Stimulated activated CD4-positive, alpha-beta T cell treated with anti-CD3 and anti-CD28 coated beads, Interleukin-1b, Interleukin-23, amount 100 ng/mL, for 1 hour (primary cell): ENCODE measurements around the gene ZNF516.

Experiments
- DNase-seq, 2 donors: peaks; one replicate each; pipeline ENCODE4 v3.0.0-alpha.2; 2020; ENCODE audit warnings: low read depth in 2 of 2

The ZNF516 gene

DNA sequence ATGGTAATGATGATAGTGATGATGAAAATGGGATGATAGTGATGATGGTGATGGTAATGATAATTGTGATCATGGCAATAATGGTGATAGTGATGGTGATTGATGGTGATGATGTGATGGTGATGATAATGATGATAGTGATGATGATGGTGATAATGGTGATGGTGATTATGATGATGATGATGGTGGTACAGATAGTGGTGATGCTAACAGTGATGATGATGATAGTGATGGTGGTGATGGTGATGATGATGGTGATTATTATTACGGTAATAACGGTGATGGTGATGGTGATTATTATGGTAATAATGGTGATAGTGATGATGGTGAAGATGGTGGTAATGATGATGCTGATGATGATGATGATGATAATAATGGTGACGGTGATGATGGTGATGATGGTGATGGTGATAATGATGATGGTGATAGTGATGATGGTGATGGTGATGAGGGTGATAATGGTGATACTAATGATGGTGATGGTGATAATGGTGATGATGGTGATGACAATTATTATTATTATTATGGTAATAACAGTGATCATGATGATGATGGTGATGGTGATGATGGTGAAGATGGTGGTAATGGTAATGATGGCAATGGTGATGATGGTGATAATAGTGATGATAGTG is 151.0 kb downstream of the ZNF516 start:
- no peak for DNase-seq

GRCh38 chr18:76340410-76340809 is 154.6 kb downstream of the ZNF516 start:
- DNase-seq = no peak

GRCh38 chr18:76339246-76339620 is 155.8 kb downstream of the ZNF516 start:
- DNase-seq = no peak

GRCh38 chr18:76338619-76339245 is 156.3 kb downstream of the ZNF516 start:
- DNase-seq = no peak

- DNase-seq = no peak
Measured at GRCh38 chr18:76338088-76338487, 157.0 kb downstream of the ZNF516 start.

DNA sequence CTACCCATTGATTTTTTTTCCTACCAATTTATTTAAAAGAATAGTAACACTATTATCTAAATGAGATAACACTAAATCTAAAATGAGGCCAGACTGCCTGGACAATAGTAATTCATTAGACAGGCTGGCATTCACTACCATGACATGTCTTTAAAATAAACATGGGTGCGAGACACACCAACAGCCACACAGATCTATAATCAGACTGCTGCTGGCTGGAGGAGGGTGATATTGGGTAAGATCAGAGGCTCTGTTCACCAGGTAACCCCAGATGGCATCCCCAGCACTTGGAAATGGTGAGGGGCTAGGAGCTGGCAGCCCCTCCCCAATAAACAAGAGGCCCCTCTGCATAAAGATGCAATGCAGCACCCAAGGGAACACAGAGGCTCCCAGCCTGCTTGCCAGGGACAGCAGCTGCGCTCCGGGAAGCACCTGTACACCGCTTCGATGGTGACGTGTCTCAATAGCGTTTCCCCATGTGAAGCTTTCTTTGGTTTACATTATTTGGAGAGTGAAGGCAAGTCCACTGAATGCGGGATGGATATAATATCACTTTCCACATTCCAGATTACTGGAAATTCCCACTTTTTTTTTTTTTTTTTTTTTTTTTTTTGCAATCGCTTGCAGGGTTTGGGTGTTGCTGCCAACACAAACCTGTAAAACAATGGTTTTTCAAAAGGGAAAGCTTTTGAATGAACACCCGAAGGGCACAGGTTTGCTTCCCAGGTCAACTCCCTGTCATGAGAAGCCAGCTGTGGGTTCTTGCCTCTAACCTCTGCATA is 159.0 kb downstream of the ZNF516 start:
- DNase-seq = no peak

DNA sequence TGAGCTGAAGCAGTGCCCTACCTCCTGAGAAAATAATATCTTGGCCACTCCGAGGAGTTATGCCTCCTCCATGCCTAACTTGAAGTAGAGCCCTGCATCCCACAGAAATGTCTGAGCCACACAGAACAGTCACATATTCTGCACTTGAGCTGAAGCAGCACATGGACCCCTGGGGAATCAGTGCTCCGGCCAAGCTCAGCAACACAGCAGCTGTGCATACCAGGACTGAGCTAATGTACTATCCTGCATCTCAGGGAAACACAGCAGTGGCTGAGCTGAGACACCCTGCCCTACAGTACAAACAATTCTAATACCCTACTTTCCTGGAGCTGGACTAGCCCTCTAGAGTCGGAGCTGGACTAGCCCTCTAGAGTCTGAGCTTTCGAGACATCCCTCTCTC is 166.9 kb downstream of the ZNF516 start:
- no peak for DNase-seq

DNA sequence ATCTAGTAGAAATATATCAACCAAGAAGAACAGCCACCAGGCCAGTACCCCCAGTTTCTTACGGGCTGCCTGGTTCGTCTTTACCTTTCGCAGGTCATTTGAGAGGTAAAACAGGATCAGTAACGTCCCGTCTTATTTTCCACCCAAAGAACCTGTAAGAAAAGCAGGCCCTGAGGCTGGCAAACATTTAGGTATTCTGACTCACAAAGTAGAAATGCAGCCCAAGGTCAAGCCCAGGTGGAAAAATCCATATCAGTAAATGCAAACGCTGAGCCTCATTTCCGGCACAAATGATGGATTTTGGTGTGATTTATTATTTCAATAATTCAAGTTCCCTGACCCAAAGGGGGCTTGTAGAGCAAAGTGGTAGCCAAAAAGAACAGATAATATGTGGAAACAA is 171.2 kb downstream of the ZNF516 start:
- DNase-seq = no peak

- no peak for DNase-seq
Measured at GRCh38 chr18:76322686-76323085, 172.4 kb downstream of the ZNF516 start.

GRCh38 chr18:76319366-76319765 is 175.7 kb downstream of the ZNF516 start:
- no peak for DNase-seq

GRCh38 chr18:76318607-76319006 is 176.4 kb downstream of the ZNF516 start:
- DNase-seq = no peak

DNA sequence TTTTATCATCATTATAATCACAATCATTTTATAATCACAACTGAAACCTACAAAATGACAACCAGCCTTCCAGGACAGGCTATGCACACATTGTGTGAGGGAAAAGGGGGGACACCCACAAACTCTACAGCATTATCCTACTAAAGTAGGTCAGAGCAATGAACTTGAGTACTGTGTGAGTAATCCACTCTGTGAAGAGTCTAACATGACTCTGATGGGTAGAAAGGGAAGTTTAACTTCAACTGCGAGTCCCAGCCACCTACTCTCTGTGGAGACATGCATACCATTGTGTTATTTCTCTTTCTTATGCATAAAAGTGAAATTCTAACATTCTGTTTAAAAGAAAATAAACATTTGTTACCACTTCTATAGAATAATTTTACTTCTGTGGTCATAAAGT is 177.9 kb downstream of the ZNF516 start:
- no peak for DNase-seq

DNA sequence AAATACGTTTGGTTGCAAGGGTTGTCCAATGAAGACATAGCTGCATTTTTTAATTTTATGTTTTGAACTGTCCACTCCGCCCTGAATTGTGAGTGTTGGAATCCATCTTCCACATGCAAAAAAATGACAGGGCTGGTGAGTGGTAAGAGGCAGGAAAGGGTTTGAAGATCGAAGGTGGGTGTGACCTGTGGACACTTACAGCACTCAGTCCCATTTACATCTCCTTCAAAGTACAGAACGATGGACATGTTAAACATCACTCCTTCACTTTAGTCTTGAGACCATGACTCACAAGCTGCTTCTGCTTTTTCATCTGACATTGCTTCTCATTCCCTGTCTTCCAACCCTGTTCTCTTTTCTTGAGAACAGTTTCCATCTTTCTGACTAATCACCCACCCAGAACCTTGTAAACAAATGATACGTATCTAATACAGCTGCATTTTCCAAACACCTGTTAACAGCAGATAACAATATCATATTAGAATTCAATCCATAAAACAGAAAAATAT is 179.3 kb downstream of the ZNF516 start:
- no peak for DNase-seq

- no peak for DNase-seq
Measured at GRCh38 chr18:76314496-76314895, 180.5 kb downstream of the ZNF516 start.

DNA sequence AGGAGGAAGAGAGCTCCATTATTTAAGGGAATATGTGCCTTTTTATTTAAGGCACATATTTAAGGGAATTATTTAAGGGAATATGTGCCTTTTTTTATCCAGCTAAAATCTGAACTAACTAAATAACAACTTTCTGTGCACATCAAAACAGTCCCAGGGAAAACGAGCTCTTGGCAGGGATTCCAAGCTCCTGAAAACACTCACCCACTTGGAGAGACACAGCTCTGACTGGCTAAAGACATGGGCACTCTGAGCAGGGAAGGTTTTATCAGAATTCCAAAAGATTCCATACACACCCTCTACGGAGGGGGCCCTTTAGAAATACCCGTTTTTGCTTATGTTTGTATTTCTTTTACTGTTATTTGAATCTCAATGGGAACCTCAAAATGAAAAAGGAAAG is 181.0 kb downstream of the ZNF516 start:
- no peak for DNase-seq
